Neutrophil (primary cell): Measurements from ENCODE around the gene CD47.

Source experiments
- H3K27ac ChIP-seq: fragments of 200-600 bp; sonication (generic); 2 replicates; pipeline ENCODE4 v1.5.1; 2016; ENCODE audit warnings: mild to moderate bottlenecking, moderate library complexity
- H3K27me3 ChIP-seq: fragments of 200-600 bp; sonication (generic); 2 replicates; pipeline ENCODE4 v1.6.0; 2016; ENCODE audit warnings: mild to moderate bottlenecking
- H3K36me3 ChIP-seq: fragments of 200-600 bp; sonication (generic); 2 replicates; pipeline ENCODE4 v1.5.1; 2017
- H3K4me1 ChIP-seq, 2 experiments: fragments of 200-600 bp in 1 of 2; sonication (generic) in 1 of 2; 1 replicate in 1 of 2; 2 replicates in 1 of 2; pipeline versions ENCODE4 v1.5.1 to v1.6.1; 2013 to 2016; ENCODE audit warnings: low read depth in 1 of 2, low read length in 1 of 2, mild to moderate bottlenecking in 1 of 2, moderate library complexity in 1 of 2; ENCODE audit not compliant: control insufficient read depth in 1 of 2, insufficient read depth in 1 of 2
- H3K4me3 ChIP-seq, 2 experiments: fragments of 200-600 bp in 1 of 2; sonication (generic) in 1 of 2; 1 replicate in 1 of 2; 2 replicates in 1 of 2; pipeline ENCODE4 v1.5.1; 2013 to 2016; ENCODE audit warnings: low read depth in 1 of 2, low read length in 1 of 2, mild to moderate bottlenecking in 1 of 2, moderate library complexity in 1 of 2
- H3K9me3 ChIP-seq: fragments of 200-600 bp; sonication (generic); 2 replicates; pipeline ENCODE4 v1.5.1; 2016
- CTCF ChIP-seq: fragments of 200-600 bp; sonication (generic); IDR thresholded peaks from 2 replicates; pipeline ENCODE4 v1.5.1; 2016; ENCODE audit warnings: antibody characterized with exemption

Gene CD47

GRCh38 chr3:108093616-108094015 is 2.8 kb upstream of the CD47 start:
- no peaks in the 10 kb centered on the region for H3K9me3 ChIP-seq
- no peaks in the 10 kb centered on the region for H3K27me3 ChIP-seq
- H3K36me3 ChIP-seq, result no peaks in the 10 kb centered on the region
- TF ChIP-seq CTCF, result no peak
- peaks cover 42 to 44% of the 10 kb centered on the region in 2 experiments for H3K4me1 ChIP-seq
- H3K4me3 ChIP-seq, result no peak overlapping the region
- no peak overlapping the region for H3K27ac ChIP-seq

- Histone ChIP-seq H3K27ac (no peak overlapping the region), H3K36me3 (no peaks in the 10 kb centered on the region), H3K4me1 (peaks cover 42 to 44% of the 10 kb centered on the region in 2 experiments), H3K4me3 (no peak overlapping the region), H3K9me3 (no peaks in the 10 kb centered on the region), H3K27me3 (no peaks in the 10 kb centered on the region)
- no peak for TF ChIP-seq CTCF
Measured at GRCh38 chr3:108093021-108093420, 2.2 kb upstream of the CD47 start.

GRCh38 chr3:108092501-108092900 is 1.7 kb upstream of the CD47 start:
- no peak for TF ChIP-seq CTCF
- peaks cover 42 to 44% of the 10 kb centered on the region in 2 experiments for H3K4me1 ChIP-seq
- no peaks in the 10 kb centered on the region for H3K36me3 ChIP-seq
- no peak overlapping the region for H3K4me3 ChIP-seq
- H3K9me3 ChIP-seq, result no peaks in the 10 kb centered on the region
- H3K27ac ChIP-seq, result no peak overlapping the region
- no peaks in the 10 kb centered on the region for H3K27me3 ChIP-seq

GRCh38 chr3:108091498-108092250 is 843 bp upstream of the CD47 start:
- H3K4me3 ChIP-seq, result peak overlapping the region; percentile 90 to 97
- H3K36me3 ChIP-seq, result no peaks in the 10 kb centered on the region
- no peaks in the 10 kb centered on the region for H3K27me3 ChIP-seq
- no peaks in the 10 kb centered on the region for H3K9me3 ChIP-seq
- H3K4me1 ChIP-seq, result peaks cover 42 to 44% of the 10 kb centered on the region in 2 experiments
- H3K27ac ChIP-seq, result peak overlapping the region; percentile 96
- TF ChIP-seq CTCF, result no peak

- peak overlapping the region; percentile 90 to 97 for H3K4me3 ChIP-seq
- no peaks in the 10 kb centered on the region for H3K9me3 ChIP-seq
- no peaks in the 10 kb centered on the region for H3K36me3 ChIP-seq
- no peaks in the 10 kb centered on the region for H3K27me3 ChIP-seq
- peaks cover 51 to 54% of the 10 kb centered on the region in 2 experiments for H3K4me1 ChIP-seq
- peak overlapping the region; percentile 96 for H3K27ac ChIP-seq
- no peak for TF ChIP-seq CTCF
Measured at GRCh38 chr3:108090049-108090700, 656 bp downstream of the CD47 start.
